HG03175 (cell line): ENCODE results near the gene KRTAP3-3.
"Not testable (repeated sequence)": the region's sequence is repeated elsewhere in the genome, so short reads cannot be mapped to it uniquely, and the experiment has no call there.

ENCODE experiments used
- ATAC-seq: cut with Tn5 transposase; IDR thresholded peaks from one replicate; pipeline ENCODE4 v1.9.1; 2021; ENCODE audit warnings: mild to moderate bottlenecking, moderate library complexity; ENCODE audit not compliant: unreplicated experiment

The KRTAP3-3 gene

DNA sequence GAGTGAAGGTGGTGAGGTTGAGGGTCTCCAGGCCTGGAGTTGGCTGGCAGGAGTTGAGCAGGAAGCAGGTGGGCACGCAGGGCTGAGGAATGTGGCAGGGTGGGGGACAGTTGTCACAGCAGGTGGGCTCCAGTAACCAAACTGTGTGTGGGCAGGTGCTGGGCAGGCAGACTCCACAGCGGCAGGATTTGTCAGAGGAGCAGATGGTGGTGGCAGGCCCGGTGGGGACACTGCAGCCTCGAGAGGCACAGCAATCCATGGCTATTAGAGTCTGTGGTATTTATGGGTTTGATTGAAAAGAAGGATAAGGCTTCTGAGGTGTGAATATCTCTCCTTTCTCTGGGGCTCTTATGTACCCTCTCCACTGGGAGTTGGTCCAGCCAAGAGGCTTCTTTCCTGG lies at the start of gene KRTAP3-3:
Gene KRTAP3-3 (minus strand): TSS at position 326 of the 400 bp plus-strand sequence. CDS start 67 bp downstream, at position 259.
- ATAC-seq: no peak

DNA sequence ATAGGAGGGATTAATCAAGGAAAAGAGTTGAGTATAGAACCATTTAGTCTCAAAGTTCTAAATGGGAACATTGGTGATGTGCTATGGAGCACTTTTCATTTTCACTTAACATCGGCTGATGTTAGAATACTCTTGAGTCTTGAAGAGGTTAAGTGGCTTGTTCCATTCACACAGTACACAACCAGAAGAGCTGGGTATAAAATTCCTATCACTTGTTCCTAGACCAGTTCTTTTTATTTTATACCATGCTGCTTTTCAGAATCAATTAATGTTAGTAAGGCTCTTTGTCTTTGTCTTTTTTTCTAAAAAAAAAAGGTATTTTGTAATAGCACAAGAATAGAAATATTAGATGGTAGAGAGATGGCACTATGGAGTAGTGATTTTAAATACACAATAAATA lies 49.0 kb upstream of the KRTAP3-3 start:
- ATAC-seq: no peak

DNA sequence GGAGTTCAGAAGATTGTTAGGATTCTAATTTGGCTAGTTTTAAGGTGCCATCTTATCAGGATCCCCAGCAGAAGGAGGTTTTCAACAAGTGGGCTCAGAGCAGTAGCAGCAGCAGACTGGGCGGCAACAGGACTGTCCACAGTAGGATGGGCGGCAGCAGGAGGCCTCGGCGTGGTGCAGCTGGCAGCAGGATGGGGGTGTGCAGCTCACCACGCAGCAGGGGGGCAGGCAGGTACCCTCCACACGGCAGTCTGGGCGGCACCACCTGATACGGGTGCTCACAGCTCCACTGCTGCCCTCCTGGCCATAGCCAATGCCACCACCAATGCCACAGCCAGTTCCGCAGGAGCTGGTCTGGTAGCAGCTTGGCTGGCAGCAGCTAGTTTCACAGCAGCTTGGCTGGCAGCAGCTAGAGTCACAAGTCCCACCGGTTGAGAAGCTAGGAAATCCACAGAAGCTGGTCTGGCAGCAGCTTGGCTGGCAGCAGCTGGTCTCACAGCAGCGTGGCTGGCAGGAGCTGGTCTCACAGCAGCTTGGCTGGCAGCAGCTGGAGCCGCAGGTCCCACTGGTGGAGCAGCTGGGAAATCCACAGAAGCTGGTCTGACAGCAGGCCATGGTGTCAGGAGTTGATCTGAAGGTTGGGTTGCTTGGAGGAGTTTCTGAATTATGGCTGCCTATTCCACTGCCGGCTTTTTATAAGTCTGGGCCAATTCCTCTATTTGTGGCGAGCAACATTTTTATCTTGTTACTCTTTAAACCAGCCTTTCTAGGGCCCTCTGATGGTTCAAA lies 47.0 kb upstream of the KRTAP3-3 start, which contains the start of gene KRTAP1-1:
Gene KRTAP1-1 (minus strand): TSS at position 668 of the 789 bp plus-strand sequence. CDS start 53 bp downstream, at position 615.
- ATAC-seq: not testable (repeated sequence)

DNA sequence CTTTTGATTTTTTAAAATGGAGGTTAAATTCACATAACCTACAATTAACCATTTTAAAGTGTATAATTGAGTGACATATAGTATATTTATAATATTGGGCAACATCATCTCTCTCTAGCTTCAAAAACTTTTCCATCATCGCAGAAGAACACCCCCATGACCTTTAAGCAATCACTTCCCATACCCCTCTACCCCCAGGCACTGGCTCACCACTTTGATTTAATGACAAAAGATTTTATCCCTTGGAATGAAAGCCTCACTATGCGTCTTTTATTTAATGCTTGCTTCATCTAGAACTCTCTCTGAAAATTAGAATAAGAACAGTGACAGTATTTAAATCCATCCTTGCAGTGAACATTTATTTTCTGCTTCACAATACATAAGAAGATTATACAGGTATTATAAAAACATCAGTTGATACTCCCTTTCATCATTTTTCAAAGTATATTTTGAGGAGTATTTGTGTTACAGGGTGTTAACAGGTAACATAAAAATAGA lies 43.9 kb upstream of the KRTAP3-3 start:
- no peak for ATAC-seq

DNA sequence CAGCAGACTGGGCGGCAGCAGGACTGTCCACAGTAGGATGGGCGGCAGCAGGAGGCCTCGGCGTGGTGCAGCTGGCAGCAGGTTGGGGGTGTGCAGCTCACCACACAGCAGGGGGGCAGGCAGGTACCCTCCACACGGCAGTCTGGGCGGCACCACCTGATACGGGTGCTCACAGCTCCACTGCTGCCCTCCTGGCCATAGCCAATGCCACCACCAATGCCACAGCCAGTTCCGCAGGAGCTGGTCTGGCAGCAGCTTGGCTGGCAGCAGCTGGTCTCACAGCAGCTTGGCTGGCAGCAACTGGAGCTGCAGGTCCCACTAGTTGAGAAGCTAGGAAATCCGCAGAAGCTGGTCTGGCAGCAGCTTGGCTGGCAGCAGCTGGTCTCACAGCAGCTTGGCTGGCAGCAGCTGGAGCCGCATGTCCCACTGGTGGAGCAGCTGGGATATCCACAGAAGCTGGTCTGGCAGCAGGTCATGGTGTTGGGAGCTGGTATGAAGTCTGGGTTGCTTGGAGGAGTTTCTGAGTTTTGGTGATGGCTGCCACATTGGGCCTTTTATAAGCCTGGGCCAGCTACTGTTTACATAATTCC lies 40.5 kb upstream of the KRTAP3-3 start, which contains the start of gene KRTAP1-3:
Gene KRTAP1-3 (minus strand): TSS at position 529 of the 590 bp plus-strand sequence. CDS start 53 bp downstream, at position 476.
- ATAC-seq: not testable (repeated sequence)

DNA sequence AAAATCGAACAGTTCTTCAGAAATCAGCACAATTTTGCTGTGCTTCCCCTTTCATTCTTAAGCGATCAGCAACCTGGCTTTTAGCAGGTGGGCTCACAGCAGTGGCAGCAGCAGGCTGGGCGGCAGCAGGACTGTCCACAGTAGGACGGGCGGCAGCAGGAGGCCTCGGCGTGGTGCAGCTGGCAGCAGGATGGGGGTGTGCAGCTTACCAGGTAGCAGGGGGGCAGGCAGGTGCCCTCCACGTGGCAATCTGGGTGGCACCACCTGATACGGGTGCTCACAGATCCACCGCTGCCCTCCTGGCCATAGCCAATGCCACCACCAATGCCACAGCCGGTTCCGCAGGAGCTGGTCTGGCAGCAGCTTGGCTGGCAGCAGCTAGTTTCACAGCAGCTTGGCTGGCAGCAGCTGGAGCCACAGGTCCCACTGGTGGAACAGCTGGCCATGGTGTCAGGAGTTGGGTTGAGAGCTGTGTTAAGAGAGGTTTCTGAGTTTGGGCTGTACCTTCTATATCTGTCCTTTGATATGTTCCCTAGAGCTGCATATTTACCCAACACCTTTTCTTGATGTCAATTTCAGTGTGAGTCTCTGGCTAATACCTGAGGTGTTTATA lies 35.8 kb upstream of the KRTAP3-3 start, which contains the start of gene KRTAP1-4:
Gene KRTAP1-4 (minus strand): TSS at position 563 of the 613 bp plus-strand sequence. CDS start 117 bp downstream, at position 446.
- no peak for ATAC-seq

DNA sequence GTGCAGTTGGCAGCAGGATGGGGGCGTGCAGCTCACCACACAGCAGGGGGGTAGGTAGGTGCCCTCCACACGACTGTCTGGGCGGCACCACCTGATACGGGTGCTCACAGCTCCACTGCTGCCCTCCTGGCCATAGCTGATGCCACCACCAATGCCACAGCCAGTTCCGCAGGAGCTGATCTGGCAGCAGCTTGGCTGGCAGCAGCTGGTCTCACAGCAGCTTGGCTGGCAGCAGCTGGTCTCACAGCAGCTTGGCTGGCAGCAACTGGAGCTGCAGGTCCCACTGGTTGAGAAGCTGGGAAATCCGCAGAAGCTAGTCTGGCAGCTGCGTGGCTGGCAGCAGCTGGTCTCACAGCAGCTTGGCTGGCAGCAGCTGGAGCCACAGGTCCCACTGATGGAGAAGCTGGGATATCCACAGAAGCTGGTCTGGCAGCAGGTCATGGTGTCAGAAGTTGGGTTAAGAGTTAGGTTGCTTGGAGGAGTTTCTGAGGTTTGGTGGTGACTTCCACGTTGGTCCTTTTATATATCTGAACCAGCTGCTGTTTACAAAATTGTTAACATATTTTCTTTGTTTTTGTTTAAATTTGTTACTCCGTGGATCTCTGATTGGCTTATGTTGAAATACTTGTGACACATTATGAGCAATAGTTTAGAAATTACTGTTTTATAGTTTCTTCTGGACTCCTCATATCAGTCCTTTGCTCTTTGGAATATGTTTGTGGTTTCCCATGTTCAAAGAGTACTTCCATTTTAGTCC lies 32.9 kb upstream of the KRTAP3-3 start, which contains the start of gene KRTAP1-5:
Gene KRTAP1-5 (minus strand): TSS at position 494 of the 757 bp plus-strand sequence. CDS start 53 bp downstream, at position 441.
- ATAC-seq: no peak

DNA sequence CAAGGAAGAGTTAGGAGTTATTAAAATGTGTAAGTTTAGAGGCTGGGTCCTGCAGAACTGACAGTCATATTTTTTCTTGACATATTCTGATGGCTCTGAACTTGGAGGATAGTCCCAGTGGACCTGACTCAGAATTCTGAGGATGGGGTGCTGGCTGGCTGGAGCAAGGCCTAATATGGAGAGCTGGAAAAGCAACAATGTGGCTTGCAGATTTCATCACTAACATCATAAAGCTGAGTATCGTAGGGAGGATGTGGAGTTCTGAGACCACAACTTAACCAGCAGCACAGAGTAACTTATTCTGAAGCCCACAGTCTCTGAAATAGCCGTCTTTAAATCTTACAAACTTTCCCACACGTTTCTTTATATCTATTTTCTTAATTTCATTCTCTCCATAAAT lies 30.7 kb upstream of the KRTAP3-3 start:
- ATAC-seq: no peak

DNA sequence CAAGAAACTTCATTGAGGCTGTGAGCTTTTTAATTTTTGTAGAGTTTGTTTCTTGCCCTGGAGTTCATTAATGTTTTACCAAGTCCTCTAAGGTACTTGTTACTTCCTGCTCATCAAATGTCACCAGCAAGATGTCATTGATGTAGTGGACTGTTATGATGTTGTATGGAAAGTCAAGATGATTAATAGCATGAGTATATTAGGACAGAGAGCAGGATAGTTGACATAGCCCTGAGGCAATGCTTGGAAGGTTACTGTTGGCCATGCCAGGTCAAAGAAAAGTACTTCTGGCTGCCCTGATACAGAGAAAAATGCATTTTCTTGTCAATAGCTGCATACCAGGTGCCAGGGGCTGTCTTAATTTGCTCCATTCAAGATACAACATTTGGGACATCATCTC lies 26.4 kb upstream of the KRTAP3-3 start:
- ATAC-seq: no peak

DNA sequence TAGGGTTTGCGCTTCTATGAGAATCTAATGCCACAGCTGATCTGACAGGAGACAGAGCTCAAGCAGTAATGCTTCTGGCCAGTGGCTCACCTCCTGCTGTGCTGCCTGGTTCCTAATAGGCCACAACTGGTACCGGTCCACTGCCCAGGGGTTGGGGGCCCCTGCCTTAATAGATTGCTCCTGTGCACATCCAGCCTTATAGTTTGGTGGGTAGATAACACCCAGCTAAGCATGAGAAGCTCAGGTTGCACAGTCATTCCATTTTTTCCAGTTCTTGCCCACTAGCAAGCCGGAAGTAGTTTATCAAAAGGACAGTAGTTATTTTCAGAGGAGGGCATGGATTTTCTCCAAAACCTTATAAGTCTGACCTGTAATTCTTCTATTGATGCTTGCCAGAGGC lies 25.5 kb upstream of the KRTAP3-3 start:
- no peak for ATAC-seq

DNA sequence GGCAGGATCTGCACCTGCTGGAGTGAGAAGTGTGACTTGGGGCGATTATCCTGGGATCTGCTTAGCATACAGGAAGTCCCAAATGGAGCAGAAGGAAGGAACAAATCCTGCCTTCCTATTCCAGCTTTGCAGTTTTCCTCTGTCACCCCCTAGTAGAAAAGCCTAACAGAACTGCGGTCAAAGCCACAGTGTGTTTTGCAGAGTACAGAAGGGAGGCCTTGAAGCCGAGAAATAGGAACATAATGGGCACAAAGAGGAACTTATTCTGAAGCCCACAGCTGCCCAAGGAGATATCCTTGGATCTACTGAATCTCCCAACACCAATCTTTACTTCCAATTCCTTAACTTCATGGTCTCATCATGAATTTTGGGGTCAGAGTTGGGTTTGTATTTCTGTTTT lies 24.6 kb upstream of the KRTAP3-3 start:
- no peak for ATAC-seq

DNA sequence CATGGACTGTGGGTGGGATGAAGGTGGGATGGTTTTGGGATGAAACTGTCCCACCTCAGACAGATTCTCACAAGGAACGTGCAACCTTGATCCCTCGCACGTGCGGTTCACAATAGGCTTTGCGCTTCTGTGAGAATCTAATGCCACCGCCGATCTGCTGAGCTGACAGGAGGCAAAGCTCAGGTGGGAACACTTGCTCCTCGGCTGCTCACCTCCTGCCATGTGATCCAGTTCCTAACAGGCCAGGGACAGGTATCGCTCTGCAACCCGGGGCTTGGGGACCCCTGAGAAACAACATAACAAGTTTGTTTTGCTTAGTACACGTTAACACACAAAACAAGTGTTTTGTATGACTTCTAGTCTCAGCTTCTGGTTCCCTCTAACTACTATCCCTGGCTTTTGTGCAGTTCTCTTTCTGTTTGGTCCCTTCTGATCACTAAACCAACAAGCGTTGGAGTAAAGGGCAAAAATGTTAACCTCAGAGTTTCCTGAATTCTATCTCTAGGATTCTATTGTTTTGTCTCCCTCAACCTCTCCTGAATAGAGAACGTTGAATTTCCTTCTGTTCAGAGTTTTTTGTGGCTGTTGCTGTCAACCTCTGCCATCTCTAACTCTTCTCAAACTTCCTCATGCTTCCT lies 22.7 kb upstream of the KRTAP3-3 start:
- ATAC-seq: no peak

DNA sequence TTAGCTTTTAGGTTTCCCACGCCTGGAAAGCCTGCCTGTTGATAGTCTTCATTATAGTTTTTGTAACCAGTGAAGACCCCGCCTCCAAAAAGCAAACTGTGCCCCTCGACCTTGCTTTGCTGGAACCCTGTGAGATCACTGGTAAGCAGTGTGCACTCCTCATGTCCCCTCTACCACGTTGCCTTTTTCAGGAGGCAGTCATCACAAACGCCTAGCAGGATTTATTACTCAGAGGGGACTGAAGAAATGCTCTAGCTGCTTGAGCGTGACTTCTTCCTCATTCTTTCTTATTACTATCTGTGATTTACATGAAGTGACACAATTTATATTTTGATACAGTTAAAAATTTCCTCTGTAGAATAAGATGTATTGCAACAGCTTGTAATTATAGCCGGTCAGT lies 21.5 kb upstream of the KRTAP3-3 start:
- ATAC-seq: no peak

DNA sequence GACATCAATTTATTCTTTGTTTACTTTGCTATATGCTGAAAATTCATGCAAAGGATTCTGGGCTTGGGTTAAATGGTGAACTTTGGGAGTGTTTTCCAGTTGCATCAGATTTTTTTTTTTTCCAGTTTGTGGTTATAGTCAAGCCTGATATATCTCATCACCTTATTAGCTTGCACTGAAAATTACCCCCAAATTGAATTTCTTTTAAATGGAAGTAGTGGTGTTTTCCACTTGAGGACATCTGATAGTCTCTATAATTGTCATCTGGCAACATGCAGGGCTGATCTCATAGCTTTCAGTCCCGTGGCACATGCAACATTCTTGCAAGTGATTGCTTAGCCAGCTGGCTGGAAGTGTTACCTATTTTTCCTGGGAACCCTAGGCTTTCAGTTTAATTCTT lies 19.6 kb upstream of the KRTAP3-3 start:
- ATAC-seq: no peak

DNA sequence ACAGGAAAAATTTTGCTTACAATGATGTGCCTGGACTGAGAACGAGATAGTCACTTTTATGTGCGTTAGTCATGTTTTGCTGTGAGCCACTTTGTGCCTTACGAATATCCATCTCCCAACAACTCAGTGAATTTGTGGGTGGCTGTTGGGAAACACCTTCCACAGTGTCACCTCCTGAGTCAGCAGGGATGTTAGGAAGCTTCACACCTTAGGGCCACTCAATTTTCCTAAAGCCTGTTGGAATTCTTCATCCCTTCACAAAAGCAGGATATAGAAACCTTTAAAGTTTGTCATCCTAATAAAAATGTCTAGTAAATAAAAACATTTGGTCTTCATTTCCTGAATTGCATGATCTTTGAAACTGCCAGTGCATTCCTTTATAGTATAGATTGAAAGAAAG lies 19.2 kb upstream of the KRTAP3-3 start:
- ATAC-seq: no peak

DNA sequence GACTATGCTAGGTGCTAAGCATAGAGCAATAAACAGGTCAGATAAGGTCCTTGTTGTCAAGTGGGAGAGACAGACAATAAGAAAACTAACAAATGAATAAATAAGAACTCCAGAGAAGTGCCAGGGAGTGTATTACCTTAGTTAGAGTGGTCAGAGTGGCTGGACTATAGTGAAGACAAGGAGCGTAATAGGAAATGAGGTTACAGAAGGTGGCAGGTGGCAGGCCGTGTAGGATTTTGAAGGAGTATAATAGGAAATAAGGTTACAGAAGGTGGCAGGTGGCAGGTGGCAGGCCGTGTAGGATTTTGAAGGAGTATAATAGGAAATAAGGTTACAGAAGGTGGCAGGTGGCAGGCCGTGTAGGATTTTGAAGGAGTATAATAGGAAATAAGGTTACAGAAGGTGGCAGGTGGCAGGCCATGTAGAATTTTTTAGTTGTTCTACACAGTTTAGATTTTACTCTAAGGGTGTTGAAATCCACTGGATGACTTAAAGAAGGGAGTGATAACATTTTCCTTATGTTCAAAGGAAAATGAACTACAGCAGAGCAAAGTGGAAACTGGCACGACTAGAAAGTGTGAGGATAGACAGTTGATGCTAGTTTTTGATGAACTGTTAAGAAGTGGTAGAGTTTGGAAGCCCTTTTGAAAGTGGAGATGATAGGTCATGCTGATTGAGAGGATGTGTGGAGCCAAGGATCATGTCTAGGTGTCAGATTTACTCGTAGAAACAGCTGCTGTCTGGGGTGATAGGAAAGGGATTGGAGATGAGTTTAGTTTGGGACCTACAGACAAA lies 18.6 kb upstream of the KRTAP3-3 start:
- ATAC-seq: no peak

DNA sequence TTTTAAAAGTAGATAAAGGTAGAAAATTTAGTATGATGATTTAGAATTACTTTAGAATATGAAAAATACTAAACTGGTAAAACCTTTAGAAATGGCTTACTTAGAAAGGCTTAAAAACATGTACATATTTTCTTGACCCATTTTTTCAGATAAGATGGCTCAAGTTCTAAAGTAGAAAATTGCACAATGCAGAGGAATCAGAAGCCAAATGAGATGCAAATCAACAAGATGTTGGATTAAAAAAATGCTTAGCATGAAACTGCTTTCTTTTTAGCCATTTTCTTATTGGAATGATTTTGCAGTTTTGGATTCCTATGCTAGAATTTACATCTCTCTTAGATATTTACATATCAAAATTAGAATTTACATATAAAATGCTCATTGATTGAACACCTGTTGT lies 16.5 kb upstream of the KRTAP3-3 start:
- ATAC-seq: no peak

DNA sequence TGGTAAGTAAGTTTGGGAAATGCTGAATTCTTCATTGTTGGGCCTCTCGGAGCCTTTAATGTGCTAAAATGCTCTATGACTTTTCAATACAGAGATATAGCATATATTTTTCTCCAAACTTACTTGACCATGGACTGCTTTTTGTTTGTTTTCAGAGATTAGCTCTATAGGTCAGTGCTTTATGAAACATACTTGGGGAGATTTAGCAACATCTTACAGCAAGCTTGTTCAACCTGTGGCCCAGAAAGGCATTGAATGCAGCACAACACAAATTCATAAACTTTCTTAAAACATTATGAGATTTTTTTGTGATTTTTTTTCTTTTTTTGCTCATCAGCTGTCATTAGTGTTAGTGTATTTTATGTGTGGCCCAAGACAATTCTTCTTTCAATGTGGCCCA lies 16.0 kb upstream of the KRTAP3-3 start:
- no peak for ATAC-seq

DNA sequence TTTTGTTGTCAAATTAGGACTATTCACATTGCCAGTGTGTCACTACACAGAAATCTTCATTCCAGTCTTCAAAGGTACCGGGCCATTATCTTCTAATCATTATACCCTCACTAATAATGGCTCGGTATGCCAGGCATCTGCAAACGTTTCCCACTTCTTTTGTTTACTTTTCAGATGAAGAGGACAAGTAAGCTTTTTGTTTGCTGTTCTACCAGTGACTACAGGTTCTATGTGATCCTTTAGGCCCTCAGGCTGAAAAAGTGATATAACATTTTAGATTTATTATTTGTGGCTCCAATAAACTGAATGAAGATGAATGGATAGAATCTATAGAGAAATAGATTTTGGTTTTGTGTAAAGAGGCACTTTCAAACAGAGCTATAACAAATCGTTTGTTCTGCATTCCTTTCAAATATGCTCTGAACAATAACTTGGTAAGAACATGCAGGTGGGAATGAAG lies 15.4 kb upstream of the KRTAP3-3 start:
- ATAC-seq: no peak
